GM21528 (cell line): Measurements from ENCODE around the gene KCNH1.

ENCODE experiments used
- ATAC-seq: cut with Tn5 transposase; IDR thresholded peaks from one replicate; pipeline ENCODE4 v1.9.1; 2021; ENCODE audit warnings: mild to moderate bottlenecking, moderate library complexity; ENCODE audit not compliant: unreplicated experiment, low FRiP score

KCNH1 gene

GRCh38 chr1:210771131-210771530, 362.8 kb downstream of the KCNH1 start:
- ATAC-seq: no peak

GRCh38 chr1:210770396-210770984, 363.5 kb downstream of the KCNH1 start:
- no peak for ATAC-seq

GRCh38 chr1:210769473-210769872, 364.5 kb downstream of the KCNH1 start:
- no peak for ATAC-seq

GRCh38 chr1:210764536-210764935, 369.4 kb downstream of the KCNH1 start:
- ATAC-seq: no peak

- no peak for ATAC-seq
Measured at GRCh38 chr1:210758761-210759160, 375.2 kb downstream of the KCNH1 start.

- no peak for ATAC-seq
Measured at GRCh38 chr1:210758261-210758660, 375.7 kb downstream of the KCNH1 start.

GRCh38 chr1:210757677-210758076, 376.3 kb downstream of the KCNH1 start:
- ATAC-seq: no peak

GRCh38 chr1:210755991-210756659, 377.8 kb downstream of the KCNH1 start:
- no peak for ATAC-seq

- ATAC-seq: no peak
Measured at GRCh38 chr1:210754878-210755665, 378.9 kb downstream of the KCNH1 start.

- no peak for ATAC-seq
Measured at GRCh38 chr1:210751911-210752310, 382.0 kb downstream of the KCNH1 start.

GRCh38 chr1:210750468-210750867, 383.5 kb downstream of the KCNH1 start:
- ATAC-seq: no peak

- no peak for ATAC-seq
Measured at GRCh38 chr1:210748796-210749195, 385.2 kb downstream of the KCNH1 start.

- no peak for ATAC-seq
Measured at GRCh38 chr1:210747890-210748289, 386.1 kb downstream of the KCNH1 start.

- no peak for ATAC-seq
Measured at GRCh38 chr1:210747112-210747511, 386.8 kb downstream of the KCNH1 start.

- ATAC-seq: no peak
Measured at GRCh38 chr1:210746024-210746731, 387.8 kb downstream of the KCNH1 start.

- ATAC-seq: no peak
Measured at GRCh38 chr1:210743038-210743437, 390.9 kb downstream of the KCNH1 start.

GRCh38 chr1:210741564-210741963, 392.4 kb downstream of the KCNH1 start:
- no peak for ATAC-seq

- ATAC-seq: no peak
Measured at GRCh38 chr1:210739627-210740026, 394.3 kb downstream of the KCNH1 start.

GRCh38 chr1:210738256-210738655, 395.7 kb downstream of the KCNH1 start:
- no peak for ATAC-seq

GRCh38 chr1:210736713-210737112, 397.2 kb downstream of the KCNH1 start:
- no peak for ATAC-seq

- no peak for ATAC-seq
Measured at GRCh38 chr1:210731597-210731996, 402.4 kb downstream of the KCNH1 start.
